Left lobe of liver (tissue), 2 donors: ENCODE measurements around the gene CUBN. TPM values are rescaled to one million over a fixed set of nuclear protein-coding genes. Genes with fewer than 3 reads are reported as not detected.
A peak's percentile ranks its signal among the peaks of the same experiment; 100 is the strongest.
"Not testable (repeated sequence)": the region's sequence is repeated elsewhere in the genome, so short reads cannot be mapped to it uniquely, and the experiment has no call there.

ENCODE experiments used
- ATAC-seq: fragments of 200-7000 bp; cut with Tn5 transposase; one replicate; pipeline ENCODE4 v1.9.1; 2020; ENCODE audit warnings: mild to moderate bottlenecking, moderate library complexity
- DNase-seq: peaks from one replicate; pipeline ENCODE4 v3.0.0-alpha.2; 2020; ENCODE audit warnings: low spot score
- total RNA-seq: library from RNA; stranded (reverse); gene quantifications from one replicate; pipeline ENCODE4 v1.2.1, GENCODE V29; 2021
- donor health status: DM: no; HTN: no; CAD: no; lungs with moderate emphysema.
- donor health status: DM: no; HTN: yes; CAD: no.

Gene CUBN
- total RNA-seq, 1 donor from 2014 or later = 0.25 TPM

- DNase-seq (no peak), ATAC-seq (no peak)
Measured at GRCh38 chr10:17022466-17022825, 107.2 kb downstream of the CUBN start.

DNA sequence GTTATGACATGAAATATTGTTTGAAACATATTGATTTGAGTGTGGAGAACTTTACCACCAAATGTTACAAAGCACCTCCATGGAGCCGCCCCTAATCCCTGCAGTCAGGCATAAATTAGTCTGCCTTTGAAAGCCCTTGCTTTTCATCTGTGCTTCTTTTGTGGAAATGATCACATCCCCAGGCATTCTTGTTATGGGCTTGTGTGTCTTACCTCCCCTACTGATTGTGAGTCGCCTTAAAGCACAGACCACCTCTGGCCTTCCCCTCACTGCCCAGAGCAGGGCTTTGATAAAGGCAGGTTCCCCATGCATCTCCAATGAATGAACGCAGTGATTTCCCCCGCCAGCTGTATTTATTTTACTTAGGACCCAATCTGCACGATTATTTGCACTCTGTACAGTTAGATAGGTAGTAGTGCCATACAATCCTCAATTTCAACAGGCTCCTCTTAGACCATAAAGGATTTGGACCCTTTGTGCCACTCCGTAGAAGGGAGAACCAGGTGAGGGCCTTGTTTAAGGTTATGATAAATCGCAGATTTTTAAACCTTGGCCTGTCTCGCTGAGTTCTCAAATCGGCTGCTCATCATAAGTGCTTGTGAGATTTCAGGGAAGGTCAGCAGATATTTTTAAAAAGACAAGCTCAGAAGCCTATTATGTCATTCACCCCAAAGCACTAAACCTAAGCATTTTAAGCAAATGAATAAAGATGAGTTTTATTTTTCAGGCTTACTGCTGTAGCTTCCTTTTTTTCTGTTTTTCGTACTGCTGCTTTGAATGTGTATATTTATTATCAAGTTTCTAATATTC lies 107.8 kb downstream of the CUBN start:
- no peak for DNase-seq
- ATAC-seq = no peak

- ATAC-seq (no peak), DNase-seq (no peak)
Measured at GRCh38 chr10:17019696-17020095, 109.9 kb downstream of the CUBN start.

DNA sequence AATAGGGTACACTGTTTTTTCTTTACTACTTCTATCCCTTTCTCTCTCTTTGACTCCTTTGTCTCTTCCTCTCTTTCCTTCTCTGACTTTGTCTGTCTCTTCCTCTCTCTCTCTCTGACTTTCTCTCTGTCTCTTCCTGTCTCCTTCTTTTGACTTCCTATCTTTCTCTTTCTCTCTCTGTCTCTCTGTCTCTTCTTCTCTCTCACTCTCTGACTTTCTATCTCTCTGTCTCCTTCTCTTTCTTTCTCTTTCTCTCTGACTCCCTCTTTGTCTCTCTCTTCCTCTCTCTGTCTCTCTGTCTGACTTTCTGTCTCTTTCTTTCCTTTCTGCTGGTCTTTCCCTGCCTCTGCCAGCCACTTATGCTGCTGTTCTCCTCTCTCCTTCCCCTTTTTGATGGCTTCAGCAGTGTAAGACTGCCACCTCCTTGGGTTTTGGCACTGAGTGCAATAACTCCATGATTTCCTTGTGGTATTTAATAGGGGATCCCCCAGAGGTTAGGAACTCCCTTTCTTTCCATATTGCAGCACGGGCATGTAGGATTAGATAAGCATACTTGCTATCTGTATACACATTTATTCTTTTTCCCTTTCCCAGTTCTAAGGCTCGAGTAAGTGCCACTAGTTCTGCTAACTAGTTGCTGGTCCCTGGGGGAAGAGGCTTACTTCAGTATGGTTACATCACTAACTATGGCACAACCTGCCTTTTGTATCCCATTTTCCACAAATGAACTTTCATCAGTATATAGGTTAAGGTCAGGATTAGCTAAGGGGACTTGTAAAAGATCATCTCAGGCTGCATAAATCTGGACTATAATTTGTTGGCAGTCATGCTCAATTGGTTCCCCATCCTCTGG lies 116.3 kb downstream of the CUBN start:
- not testable (repeated sequence) for ATAC-seq, DNase-seq

- DNase-seq, ATAC-seq: not testable (repeated sequence)
Measured at GRCh38 chr10:17012731-17013130, 116.9 kb downstream of the CUBN start.

- ATAC-seq (no peak), DNase-seq (no peak)
Measured at GRCh38 chr10:17010363-17011145, 119.1 kb downstream of the CUBN start.

DNA sequence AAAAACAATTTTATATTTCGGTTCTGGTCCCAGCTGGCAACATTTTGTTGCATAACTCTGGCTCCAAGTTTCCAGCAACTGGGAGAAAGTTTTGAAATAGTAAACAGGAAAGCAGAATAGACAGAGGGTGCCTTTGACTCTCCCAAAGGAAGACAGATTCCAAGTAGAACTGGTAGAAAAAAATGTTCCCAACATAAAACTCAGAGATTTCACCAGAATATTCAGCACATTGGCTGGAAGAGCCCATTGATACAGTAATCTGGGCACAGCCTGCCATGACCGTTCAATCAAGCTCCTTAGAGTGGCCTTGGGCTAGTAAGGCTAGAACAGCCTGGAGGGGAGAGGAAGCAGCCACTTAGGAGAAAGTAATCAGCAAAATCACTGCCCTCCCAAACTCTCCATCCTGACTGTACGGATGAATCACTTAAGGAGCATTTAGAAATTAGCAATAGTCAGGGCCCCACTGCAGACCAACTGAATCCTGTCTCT lies 120.4 kb downstream of the CUBN start:
- ATAC-seq = peak; percentile 16

DNA sequence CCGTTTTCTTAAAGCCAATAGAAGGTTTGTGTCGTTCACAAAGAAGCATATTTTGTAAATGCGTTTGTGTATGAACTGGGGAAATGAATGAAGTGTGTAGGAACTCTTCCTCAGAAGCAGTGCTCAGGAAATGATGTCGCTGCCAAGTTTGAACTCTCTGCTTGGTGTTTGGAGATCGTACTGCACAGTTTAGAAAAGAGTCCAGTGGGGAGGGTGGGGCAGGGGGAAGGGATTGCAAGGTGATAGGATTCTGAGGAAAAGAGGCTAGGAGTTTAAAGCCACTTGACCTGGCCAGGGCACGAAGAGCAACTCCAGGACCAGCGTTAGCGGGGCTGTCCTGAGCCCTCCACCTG lies 122.2 kb downstream of the CUBN start:
- no peak for ATAC-seq
- DNase-seq = no peak

More for the DNA sequence above, 120.4 kb downstream of the CUBN start:
- DNase-seq = no peak

DNA sequence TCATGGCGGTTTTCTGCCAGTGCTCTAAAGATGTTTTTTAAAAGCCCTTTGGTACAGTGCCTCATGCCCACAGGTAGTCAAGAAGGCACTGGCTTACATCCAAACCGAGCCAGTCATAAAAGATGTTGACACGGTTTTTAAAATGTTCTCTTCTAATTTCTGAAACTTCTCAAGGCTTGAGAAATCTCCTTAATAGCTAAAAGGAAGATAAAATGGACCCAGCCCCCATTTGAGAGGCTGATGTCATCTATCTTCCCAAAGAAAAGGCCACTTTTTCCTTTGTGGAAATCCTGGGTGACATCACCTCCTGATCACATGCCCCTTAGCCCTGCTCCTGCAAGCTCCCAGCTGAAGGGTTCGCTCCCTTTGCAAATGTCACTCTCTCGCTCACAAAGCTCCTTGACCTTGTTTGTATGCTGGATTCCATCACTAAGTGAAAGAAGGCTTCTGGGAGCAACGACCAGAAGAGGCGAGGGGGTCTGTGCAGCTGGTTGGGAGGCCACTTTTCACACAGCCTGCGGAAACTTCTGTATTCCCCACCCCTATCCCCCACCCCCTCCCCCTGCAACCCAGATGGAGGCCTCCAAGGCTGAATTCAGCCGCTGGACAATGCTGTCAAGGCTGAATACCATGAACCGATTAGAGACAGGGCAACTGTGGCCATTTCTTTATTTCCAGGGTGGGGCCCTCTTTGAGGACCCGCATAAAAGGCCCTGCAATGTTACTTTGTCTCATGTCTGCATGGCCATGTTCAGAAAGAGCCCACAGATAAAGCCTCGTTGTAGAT lies 122.8 kb downstream of the CUBN start:
- no peak for DNase-seq
- peak; percentile 21 for ATAC-seq

DNA sequence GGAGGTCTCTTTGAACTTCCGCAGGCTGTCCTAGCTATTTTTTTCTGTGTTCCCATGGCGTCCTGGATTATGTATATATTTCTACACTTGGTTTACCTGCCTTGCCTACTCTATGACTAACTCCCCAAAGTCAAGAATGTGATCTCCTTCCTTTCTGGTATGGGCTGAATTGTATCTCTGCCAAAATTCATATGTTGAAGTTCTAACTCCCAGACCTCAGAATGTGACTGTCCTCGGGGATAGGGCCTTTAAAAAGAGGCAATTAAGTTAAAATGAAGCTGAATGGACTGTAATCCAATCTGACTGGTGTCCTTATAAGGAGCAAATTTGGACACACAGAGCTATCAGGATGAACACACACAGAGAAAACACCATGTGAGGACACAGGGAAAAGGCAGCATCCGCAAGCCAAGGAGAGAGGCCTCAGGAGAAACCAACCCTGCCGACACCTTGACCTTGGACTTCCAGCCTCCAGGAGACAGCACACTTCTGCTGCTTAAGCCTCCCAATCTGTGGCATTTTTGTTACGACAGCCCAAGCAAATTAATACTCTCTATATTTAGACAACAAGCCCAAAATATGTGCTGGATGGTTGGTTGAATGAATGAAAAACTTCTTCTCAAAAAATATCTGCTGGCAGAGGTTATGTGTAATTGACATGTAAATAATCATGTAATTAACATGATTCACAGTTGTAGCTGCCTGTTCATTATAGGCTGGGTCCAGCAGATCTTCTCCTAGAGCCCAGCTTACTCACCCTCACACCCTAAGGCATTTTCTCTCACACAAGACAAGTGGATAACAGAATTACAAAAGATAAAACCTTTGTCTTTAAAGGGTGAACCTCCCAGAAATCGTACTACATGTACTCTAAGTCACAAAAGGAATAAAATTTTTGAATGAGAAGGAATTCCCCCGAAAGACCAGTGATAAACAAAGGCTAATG lies 123.7 kb downstream of the CUBN start:
- no peak for ATAC-seq

DNA sequence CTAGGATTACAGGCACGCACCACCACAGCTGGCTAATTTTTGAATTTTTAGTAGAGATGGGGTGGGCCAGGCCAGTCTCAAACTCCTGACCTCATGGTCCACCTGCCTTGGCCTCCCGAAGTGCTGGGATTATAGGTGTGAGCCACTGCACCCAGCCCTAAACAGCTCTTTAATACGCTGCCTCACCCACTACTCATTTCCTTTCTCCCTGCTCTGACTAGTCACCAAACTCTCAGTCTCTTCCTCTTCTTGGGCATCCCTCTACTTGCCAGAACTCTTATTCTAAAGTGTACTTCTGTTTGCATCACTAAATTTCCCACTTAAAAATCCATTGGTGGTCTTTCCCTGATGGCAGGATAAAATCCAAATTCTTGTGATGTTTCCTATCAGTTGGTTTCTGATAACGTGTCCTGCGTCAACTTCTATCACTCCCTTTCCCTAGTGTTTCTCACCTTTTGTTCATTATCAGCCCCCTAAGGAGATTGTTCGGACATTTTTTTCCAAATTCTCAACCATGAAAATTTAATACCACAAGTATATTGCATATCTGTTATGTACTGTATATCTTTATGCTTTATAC lies 124.7 kb downstream of the CUBN start:
- ATAC-seq (no peak), DNase-seq (no peak)

More for the DNA sequence above, 123.7 kb downstream of the CUBN start:
- no peak for DNase-seq

DNA sequence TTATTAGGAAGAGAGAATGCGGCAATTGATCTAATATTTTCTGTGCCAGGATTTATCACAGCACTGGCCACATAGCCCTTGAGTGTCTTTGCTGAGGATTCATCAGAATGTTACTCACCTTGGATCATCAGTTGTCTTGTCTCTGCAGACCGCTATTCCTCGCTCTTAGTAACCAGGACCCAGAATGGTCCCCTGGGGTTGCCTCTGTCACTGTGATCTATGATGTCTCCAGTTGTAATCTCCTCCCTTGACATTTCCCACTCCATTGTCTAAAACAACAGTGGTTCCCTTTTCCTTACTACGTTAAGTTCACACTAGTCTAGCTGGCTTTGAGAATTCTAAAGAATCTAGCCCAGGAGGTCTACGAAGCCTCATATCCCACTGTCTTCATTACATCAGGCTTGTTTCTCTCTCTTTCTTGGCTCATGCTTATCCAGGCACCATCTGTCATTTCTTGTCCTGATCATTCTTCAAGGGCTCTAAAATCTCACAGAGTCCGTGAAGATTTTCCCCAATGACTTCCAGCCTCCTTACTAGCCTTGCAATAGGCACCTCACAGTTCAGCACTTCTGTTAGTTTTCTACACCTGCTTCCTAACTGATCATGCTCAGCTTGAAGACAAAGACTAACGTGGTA lies 125.8 kb downstream of the CUBN start:
- DNase-seq = no peak
- ATAC-seq = no peak

GRCh38 chr10:17003151-17003550 lies 126.5 kb downstream of the CUBN start:
- ATAC-seq = no peak
- DNase-seq = no peak

GRCh38 chr10:17001961-17002749 lies 127.5 kb downstream of the CUBN start:
- no peak for DNase-seq
- no peak for ATAC-seq

- ATAC-seq (no peak), DNase-seq (no peak)
Measured at GRCh38 chr10:17001297-17001744, 128.3 kb downstream of the CUBN start.

DNA sequence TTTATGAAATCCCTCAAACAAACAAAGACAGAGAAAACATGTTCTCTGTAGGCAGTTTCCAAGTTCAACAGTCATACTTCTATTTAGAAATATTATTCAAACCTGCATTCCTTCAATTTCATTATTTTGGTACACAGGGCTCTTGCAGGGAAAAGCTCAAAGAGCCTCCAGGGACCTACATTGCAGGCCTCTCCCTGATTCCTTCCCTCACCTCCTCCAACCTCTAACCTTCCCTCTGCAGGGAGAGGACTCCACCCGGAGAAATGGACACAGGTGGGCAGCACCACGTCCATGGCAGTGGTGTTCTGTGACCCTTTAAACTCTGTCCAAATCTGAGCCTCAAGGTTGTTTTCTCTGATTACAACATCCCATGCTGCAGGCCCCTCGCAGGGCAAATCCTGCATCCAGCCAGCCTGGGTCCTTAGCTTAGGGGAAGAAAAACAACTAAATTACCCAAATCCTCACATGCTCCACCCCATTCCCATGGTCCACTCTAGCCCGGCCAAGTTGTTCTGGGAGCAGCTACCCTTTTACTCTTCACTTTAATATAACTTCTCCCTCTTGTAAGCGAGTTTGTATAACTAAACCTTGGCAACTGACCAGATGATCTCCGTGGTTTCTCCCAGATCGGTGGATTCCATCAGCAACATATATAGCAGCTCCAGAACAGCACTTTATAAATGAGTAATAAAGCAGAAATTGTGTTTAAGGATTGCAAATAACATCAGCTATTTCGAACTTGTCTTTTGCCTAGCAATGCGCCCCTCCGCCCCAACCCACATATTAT lies 129.8 kb downstream of the CUBN start:
- no peak for DNase-seq
- no peak for ATAC-seq

- DNase-seq = no peak
- no peak for ATAC-seq
Measured at GRCh38 chr10:16996530-16996964, 133.1 kb downstream of the CUBN start.
